ENCODE data around the gene GSDMA.
A peak's percentile ranks its signal among the peaks of the same experiment; 100 is the strongest.

GSDMA gene

GRCh38 chr17:39963829-39964228 lies 1.0 kb downstream of the GSDMA start:
- DNase-seq: no peak

- no peak for DNase-seq
Observed at GRCh38 chr17:39965017-39965699, 2.4 kb downstream of the GSDMA start.

- DNase-seq: no peak
Observed at GRCh38 chr17:39966771-39967170, 4.0 kb downstream of the GSDMA start.

- DNase-seq: no peak
Observed at GRCh38 chr17:39968761-39969160, 6.0 kb downstream of the GSDMA start.

- no peak for DNase-seq
Observed at GRCh38 chr17:39969375-39969774, 6.6 kb downstream of the GSDMA start.

GRCh38 chr17:39970157-39970692 lies 7.4 kb downstream of the GSDMA start:
- no peak for DNase-seq

GRCh38 chr17:39971076-39971603 lies 8.3 kb downstream of the GSDMA start:
- DNase-seq: no peak

- no peak for DNase-seq
Observed at GRCh38 chr17:39972271-39972670, 9.5 kb downstream of the GSDMA start.

- no peak for DNase-seq
Observed at GRCh38 chr17:39973496-39973895, 10.7 kb downstream of the GSDMA start.

GRCh38 chr17:39974433-39974832 lies 11.6 kb downstream of the GSDMA start:
- no peak for DNase-seq

GRCh38 chr17:39975801-39976200 lies 13.0 kb downstream of the GSDMA start:
- DNase-seq: no peak

- no peak for DNase-seq
Observed at GRCh38 chr17:39979016-39979670, 16.3 kb downstream of the GSDMA start.

GRCh38 chr17:39979893-39980350 lies 17.1 kb downstream of the GSDMA start:
- peak in 1 of 2 experiments; percentile 41 for DNase-seq

- peak; percentile 99 to 100 for DNase-seq
Observed at GRCh38 chr17:39980351-39981206, 17.8 kb downstream of the GSDMA start, which contains the start of gene PSMD3. TSS of gene PSMD3 (plus strand) at chr17:39980807. CDS start at chr17:39980971, 164 bp downstream.

- DNase-seq: no peak
Observed at GRCh38 chr17:39981207-39981741, 18.5 kb downstream of the GSDMA start.

- DNase-seq: no peak
Observed at GRCh38 chr17:39981766-39982375, 19.1 kb downstream of the GSDMA start.

GRCh38 chr17:39988206-39988810 lies 25.5 kb downstream of the GSDMA start:
- no peak for DNase-seq

GRCh38 chr17:39994448-39994847 lies 31.6 kb downstream of the GSDMA start:
- DNase-seq: no peak

- DNase-seq: no peak
Observed at GRCh38 chr17:39995438-39995837, 32.6 kb downstream of the GSDMA start.

- DNase-seq: no peak
Observed at GRCh38 chr17:39996162-39996561, 33.4 kb downstream of the GSDMA start.

GRCh38 chr17:39996800-39997199 lies 34.0 kb downstream of the GSDMA start:
- no peak for DNase-seq

GRCh38 chr17:39997543-39997942 lies 34.7 kb downstream of the GSDMA start:
- DNase-seq: no peak
